A673 (cell line): ENCODE data around the gene TCF7.

Experiments
- EZH2 ChIP-seq: fragments of 200-600 bp; sonication (generic); IDR thresholded peaks from 2 replicates; pipeline ENCODE4 v1.6.1; 2017; ENCODE audit warnings: borderline replicate concordance, low read depth, mild to moderate bottlenecking, mixed read lengths, antibody characterized with exemption, low read length; ENCODE audit not compliant: poor library complexity, severe bottlenecking
- TF ChIP-seq, protein P1 (sequence below): fragments of 300-800, 200-600 bp; sonication (generic); conservative IDR thresholded peaks from 2 replicates; pipeline ENCODE4 v1.5.1; 2017; ENCODE audit warnings: low read depth, mild to moderate bottlenecking, antibody characterized with exemption, low read length, moderate library complexity, mixed read lengths

DNA sequence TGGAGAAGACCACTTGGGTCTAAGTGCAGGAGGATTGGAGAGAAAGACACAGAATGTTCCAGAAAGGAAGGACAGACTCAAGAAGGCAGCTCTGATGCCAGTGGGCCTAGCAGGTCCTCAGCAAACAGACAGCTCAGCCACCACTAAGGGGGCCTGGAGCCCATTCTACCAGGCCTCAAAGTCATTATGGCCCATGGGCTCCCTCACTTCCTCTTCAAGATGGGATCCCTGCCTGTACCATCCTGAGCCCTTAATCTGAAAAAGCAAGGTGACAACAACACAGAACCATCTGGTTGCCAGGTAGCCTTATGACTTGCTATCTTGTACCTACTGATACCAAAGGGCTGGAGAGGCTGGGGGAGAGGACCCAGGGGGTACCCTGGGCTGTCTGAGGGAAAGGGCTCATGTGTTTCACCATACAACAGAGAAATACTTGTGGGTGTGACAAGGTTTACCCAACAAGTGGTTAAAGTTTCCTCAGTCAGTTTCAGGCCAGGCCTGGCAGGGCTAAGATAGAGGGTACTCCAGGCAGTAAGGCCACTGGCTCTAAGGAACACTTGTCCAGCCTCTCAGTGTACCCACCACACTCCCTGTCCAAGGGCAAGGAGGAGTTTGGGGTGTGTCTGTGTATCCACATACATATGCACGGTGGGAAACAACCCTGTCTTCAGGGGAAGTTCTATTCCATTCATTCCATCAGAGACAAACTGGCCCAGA lies 30.7 kb downstream of the TCF7 start:
- TF ChIP-seq, protein P1, sequence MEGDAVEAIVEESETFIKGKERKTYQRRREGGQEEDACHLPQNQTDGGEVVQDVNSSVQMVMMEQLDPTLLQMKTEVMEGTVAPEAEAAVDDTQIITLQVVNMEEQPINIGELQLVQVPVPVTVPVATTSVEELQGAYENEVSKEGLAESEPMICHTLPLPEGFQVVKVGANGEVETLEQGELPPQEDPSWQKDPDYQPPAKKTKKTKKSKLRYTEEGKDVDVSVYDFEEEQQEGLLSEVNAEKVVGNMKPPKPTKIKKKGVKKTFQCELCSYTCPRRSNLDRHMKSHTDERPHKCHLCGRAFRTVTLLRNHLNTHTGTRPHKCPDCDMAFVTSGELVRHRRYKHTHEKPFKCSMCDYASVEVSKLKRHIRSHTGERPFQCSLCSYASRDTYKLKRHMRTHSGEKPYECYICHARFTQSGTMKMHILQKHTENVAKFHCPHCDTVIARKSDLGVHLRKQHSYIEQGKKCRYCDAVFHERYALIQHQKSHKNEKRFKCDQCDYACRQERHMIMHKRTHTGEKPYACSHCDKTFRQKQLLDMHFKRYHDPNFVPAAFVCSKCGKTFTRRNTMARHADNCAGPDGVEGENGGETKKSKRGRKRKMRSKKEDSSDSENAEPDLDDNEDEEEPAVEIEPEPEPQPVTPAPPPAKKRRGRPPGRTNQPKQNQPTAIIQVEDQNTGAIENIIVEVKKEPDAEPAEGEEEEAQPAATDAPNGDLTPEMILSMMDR = no peak
- TF ChIP-seq EZH2 = no peak
